ENCODE data around the gene KIF2C.
"Not testable (repeated sequence)": the region's sequence is repeated elsewhere in the genome, so short reads cannot be mapped to it uniquely, and the experiment has no call there.

The KIF2C gene

DNA sequence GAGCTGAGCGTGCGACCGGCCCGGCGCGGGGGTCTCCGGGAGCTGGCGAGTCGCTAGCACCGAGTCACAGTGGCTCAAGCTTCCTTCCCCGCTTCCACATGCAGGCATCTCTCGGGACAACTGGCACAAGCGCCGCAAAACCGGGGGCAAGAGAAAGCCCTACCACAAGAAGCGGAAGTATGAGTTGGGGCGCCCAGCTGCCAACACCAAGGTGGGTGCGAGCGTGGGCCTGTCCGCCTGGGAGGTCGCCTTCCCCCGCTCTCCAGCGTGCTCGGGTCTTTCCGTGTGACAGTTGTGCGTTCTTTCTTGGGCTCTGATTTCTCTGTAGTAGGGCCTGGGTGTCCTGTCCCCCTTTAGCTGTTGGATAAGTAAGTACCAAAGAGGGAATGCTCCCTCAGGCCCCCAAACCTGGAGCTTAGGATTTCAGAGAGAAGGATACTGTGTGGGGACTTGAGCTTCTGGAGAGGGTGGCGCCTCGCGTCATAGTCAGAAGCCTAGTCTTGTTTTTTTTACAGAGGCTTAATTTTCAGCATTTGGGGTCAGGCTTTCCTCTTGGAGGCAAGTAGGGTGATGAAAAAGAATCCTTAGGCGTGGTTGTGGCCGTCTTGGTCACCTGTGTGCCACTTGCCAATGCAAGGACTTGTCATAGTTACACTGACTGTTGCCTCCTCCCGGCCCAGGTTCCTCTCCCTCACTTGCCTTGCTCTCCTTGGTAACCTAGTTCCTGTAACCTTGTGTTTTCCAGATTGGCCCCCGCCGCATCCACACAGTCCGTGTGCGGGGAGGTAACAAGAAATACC is 36.5 kb downstream of the KIF2C start:
- no peak for DNase-seq (ENCODE audit: low read depth)

DNA sequence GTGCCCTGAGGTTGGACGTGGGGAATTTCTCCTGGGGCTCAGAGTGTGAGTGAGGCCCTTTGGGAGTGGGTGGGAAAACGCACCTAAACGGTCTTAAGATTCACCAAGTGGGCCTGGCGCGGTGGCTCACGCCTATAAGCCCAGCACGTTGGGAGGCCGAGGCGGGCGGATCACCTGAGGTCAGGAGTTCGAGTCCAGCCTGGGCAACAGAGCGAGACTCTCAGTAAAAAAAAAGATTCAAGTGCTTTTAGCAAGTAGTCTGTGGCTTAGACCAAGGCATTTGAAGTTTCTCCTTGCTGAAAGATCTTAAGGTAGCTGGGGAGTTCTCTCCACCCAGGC is 37.1 kb downstream of the KIF2C start:
- no peak for DNase-seq (ENCODE audit: low read depth)

DNA sequence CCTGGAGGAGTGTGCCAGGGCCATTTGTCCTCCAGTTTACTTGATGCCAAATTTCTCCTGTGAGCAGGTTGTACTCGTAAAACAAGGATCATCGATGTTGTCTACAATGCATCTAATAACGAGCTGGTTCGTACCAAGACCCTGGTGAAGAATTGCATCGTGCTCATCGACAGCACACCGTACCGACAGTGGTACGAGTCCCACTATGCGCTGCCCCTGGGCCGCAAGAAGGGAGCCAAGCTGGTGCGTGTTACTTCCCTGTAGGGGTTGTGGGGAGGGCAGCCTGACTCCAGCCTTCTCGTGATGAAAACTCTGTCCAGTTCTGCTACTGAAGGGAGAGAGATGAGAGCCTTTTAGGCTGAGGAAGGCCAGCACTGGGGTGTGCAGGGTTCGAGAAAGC is 37.9 kb downstream of the KIF2C start:
- no peak for DNase-seq (ENCODE audit: low read depth)

DNA sequence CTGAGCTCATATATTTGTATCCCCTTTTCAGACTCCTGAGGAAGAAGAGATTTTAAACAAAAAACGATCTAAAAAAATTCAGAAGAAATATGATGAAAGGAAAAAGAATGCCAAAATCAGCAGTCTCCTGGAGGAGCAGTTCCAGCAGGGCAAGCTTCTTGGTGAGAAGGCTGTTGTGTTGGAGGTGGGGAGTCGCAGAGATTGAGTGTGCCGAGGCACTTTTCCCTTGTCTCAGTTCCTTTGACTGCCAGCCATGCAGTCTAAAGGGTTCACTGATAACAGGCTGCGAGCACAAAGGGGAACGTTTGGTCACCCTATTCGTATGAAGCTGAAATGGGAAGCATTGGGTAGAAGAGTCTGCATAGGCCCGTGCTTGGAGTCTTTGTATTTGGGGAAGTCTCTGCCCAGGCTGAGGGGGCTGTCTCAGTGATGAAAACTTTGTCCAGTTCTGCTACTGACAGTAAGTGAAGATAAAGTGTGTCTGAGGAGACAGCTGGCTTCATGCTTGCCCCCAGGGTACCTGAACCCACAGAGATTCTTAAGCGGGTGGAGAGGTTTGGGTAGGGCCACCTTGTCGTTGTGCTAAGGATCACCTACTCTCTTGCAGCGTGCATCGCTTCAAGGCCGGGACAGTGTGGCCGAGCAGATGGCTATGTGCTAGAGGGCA is 38.5 kb downstream of the KIF2C start:
- no peak for DNase-seq (ENCODE audit: low read depth)

DNA sequence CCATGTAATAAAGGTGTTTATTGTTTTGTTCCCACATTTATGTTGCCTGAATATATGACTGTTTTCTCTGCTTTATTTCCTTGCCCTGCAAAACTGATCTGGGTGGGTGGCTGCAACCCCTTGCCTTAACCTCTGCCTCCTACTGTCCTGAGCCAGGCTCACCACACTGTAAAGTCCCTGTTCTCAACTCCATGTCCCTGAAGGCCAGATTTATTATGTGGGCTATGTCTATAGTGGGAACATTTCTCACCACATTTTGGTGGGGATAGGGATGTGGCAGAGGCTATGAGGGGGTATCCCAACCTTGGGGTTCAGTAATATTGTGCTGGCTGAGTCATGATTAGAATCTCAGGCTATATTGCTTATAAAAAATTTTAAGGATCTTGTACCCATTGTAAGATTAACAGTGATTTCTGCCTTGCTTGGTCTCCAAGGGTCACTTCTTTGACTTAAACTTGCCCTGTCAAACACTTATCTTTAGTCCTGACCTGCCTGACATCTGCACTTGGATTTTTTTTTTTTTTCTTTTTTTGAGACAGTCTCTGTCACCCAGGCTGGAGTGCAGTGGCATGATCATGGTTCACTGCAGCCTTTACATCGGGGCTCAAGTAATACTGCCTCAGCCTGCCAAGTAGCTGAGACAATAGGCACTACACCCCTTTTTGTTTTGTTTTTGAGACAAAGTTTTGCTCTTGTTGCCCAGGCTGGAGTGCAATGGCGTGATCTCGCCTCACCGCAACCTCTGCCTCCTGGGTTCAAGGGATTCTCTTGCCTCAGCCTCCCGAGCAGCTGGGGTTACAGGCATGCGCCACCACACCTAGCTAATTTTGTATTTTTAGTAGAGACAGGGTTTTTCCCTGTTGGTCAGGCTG is 39.3 kb downstream of the KIF2C start:
- no peak for DNase-seq (ENCODE audit: low read depth)

DNA sequence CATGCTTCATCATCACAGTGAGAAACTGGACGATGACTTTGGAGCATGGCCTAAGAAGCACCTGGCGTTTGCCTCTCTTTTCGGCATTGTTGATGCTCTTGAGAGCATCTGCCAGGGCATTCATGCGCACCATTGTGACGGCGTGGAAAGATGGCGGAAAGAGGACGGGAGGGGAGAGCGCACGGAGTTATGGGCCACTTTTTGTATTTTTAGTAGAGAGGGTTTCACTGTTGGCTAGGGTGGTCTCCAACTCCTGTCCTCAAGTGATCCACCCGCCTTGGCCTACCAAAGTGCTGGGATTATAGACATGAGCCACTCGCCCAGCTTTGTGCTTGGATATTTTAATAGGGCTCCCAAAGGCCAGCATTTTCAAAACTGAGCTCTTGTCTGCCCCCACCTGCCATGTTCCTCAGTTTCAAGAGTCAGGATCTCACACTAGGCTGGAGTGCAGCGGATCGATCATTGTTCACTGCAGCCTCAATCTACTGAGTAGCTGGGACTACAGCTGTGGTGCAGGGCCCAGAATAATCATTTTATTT is 41.0 kb downstream of the KIF2C start:
- DNase-seq (ENCODE audit: low read depth), result no peak

DNA sequence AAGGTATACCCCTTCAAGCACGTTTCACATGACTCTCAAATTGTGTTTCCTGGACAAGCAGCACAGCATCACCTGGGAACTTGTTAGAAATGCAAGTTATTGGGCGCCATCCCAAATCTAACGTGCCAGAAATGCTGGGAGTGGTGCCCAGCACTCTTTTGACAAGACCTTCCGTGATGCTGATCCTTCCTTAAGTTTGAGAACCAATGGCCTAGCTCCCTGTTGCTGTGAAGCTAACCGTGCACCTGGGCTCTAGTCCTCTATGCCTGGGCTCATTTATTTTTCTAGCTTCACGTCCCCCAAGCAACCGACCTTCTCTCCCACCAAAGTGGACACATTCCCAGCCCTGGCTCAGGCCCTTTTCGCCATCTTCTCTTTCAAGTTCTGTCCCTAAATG is 44.1 kb downstream of the KIF2C start:
- DNase-seq (ENCODE audit: low read depth), result no peak

DNA sequence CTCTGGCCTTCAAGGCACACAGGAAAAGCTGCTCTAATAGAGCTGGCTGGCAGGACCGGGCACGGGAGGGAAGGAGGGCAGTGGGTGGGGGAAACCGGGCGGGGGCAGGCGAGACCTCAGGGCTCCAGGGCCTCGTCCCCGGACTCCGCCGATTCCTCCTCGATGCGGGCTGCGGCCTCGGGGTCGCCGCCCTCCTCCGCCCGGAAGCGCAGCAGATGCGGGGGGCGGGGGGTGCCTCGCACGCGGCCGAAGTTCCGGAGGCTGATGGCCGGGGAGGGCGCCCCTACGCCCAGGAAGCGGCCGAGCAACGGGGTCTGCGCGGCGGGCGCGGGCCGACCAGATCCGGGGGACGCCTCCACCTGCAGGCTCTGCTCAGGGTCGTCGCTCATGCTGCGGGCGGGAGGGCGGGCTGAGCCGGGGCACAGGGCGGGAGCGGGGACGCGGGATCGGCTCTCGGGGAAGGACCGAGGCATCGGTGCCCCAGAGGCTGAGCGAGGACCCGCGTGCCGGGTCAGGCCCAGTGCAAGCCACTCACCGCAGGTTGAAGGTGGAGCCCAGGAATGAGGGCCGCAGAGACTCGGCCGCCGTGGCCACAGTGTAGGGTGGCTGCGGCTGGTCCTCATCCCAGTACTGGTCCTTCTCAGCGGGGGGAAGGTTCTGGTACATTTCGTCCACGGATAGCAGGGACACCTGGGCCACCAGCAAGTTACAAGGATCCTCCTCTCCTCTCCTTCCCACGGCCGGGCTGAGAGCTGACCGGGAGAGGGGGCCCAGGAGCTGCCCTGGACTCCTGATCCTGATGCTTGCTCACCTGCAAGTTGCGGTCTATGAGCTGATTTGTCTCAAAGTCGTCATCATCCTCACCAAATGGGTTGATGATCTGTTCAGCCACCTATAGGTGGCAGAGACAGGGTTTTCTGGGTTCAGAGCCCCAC is 44.7 kb downstream of the KIF2C start:
- no peak for DNase-seq (ENCODE audit: low read depth)

DNA sequence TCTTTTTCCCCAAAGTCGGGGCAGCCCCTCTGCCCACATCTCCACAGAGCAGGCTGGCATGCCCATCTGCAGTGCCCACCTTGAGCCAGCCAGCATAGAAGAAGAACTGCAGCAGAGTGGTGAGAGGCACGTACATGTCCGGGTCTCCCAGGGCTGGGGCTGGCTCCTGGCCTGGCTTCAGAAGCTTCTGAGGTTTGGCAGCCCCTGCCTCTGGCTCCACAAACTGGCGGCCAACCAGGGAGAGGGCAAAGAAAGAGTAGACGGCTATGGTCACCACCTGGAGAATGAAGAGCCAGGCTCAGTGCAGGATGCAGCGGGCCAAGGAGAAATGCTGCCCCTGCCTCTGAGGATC is 45.4 kb downstream of the KIF2C start:
- no peak for DNase-seq (ENCODE audit: low read depth)

DNA sequence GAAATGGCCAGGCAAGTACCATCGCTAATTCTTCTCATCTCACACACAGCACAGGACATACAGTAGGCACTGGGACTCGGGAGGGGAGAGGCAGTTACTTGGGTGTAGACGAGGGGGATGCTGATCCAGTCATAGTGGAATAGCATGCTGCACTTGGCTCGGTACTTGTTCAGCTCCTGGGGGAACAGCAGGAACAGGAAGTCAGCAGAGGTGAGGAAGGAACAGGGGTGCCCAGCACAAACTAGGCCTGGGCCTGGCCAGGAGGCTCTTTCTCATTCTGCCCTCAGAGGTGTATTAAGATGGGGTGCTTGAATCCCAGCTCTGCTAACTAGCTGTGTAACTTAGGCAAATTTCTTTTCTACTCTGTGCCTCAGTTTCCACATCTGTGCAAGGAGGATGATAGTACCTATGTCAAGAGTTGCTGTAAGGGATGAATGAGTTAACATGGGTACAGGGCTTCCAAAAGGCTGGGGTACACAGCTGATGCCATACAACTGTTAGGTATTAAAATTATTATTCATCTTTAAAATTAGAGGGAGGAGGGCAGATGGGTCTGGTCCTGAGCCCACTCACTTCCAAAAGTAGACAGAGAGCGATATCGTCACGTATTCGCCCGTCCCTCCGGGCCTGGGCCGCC is 46.0 kb downstream of the KIF2C start:
- DNase-seq (ENCODE audit: low read depth), result no peak

DNA sequence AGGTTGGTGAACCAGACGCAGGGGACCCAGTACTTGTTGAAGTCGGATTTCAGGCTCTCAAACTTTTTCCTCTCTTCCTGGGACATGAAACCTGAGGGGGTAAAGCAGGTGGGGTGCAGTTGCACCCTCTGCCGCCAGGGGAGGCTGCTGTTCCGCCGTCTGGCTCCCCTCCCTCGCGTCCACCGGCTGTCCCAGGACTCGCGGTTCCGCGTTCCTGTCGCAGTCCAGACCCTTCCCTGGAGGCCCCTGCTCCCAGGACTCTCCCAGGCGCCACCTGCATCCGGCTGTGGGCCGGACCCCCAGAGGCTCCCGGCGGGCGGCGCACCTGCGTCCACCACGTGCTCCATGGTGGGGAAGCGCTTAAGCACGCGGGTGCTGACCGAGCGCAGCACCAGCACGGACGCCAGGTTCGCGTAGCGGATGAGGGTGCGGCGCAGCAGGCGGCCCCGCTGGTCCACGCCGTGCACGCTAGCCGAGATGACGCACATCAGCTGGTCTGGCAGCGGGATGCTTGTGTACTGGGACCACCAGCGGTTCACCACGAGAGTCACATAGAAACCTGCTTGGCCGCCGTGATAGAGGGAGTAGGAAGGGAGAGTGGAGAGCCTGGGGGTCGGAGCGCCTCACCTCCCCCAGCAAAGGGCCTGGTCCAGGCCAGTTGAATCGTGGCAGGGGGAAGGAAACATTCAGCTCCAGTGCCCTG is 46.7 kb downstream of the KIF2C start:
- DNase-seq (ENCODE audit: low read depth), result peak; percentile 69

DNA sequence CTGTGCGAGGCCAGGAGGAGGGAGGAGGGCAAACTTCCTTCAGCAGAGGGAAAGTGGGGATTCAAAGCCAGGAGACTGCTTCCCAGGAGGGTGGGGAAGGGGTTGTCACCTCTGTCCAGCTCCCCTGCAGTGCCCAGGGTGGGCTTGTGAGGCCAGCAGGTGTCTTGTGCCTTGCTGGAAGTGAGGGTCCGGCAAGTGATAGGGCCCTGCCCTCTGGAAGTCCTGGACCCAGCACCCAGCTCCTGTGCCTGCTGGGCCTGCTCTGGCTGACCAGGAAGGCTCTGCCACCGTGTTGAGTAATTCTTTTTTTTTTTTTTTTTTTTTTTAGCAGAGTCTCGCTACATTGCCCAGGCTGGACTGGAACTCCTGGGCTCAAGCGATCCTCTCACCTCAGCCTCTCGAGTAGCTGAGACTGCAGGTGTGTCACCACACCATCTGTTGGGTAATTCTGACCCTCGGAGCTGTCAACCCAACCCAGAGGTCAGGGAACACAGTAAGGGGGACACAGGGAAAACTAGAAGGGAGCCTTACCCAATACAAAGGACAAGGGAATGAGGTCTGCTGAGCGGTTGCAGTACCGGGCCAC is 47.3 kb downstream of the KIF2C start:
- no peak for DNase-seq (ENCODE audit: low read depth)

DNA sequence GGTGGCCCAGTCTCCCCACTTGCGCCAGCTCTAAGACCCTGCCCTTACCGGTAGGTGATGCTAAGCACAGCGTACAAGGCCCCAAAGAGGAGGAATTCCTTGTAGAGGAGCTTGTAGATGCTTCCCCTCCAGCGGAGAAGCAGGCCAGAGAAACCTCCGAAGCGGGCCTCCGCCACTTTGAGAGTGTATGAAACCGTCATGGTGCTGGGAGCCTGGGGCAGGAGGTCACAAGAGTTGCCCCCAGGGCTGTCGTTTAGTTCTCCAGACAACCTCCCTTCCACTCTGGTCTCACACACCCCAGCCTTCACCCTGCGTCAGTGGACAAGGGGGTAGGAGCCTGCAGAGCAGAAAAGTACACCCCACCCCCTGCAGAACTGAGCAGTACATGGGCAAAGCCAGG is 47.9 kb downstream of the KIF2C start:
- no peak for DNase-seq (ENCODE audit: low read depth)

DNA sequence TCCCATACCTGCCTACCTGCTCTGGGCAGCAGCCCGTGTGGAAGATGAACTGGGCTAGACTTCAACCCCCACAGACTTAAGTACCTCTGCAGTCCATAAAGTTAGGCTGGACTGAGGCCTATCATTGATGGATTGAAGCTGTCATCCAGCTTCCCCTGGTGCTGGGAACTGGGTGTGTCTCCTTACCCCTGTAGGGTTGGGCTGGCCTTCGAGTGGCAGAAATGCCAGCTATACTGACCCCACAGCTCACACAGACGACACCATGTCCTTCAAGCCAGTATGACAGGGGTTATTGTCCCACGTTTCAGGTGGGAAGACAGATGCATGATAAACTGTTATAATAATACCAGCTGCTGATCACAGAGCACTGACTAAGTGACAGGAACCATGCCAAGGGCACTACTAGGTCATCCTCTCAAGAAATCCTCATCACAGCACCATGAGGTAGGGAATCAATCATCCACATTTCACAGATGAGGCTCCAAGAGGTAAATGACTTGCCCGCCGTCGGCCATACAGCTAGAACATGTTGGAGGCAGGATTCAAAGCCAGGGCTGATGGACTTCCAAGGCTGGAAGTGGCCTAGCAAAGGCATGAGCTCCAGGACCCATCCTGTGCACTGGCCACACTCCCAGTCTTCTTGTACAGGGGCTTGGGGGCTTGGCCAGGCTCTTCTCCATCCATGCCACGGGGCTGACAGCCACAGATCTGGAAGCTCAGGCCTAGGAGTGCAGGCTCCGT is 48.7 kb downstream of the KIF2C start, which contains the start of gene BEST4:
BEST4 (minus strand) TSS at position 51 of the 741 bp plus-strand sequence. CDS start 465 bp downstream, outside the sequence.
- no peak for DNase-seq (ENCODE audit: low read depth)

DNA sequence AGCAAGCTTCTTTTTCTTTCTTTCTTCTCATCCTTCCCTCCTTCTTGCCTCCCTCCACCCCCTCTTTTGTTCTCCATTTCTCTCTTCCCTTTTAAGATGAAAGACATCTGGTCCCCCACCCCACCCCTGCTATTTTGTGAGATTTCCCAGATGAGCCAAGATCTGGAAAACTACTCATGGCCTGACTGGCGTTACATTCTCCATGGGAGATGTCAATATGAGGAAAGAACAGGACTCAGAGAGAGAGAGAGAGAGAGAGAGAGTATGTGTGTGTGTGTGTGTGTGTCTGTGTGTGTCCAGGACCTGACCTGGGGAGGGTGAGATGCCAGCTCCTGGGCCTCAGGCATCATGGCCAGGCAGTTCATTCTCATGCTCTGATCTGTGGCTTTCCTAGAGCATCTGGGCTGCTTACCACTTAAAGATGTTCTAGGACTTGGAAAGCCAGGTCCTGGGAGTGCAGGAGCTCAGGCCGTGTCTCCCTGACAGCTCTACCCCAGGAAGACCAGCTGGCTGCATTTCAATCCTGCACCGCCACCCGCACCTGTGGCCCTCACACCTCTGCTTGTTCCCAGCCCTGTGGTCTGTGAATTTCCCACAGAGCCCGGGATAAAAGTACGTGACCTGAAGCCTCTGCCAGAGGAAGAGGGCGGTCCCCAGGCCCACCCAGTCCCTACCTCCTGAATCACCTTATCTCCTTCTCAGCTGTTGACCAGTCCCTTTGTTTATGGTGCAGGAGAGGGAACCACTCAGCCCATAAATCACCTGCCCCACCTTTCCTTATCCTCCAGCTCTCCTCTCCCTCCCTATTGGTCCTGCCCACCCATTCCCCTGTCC is 51.5 kb downstream of the KIF2C start:
- DNase-seq (ENCODE audit: low read depth), result no peak

DNA sequence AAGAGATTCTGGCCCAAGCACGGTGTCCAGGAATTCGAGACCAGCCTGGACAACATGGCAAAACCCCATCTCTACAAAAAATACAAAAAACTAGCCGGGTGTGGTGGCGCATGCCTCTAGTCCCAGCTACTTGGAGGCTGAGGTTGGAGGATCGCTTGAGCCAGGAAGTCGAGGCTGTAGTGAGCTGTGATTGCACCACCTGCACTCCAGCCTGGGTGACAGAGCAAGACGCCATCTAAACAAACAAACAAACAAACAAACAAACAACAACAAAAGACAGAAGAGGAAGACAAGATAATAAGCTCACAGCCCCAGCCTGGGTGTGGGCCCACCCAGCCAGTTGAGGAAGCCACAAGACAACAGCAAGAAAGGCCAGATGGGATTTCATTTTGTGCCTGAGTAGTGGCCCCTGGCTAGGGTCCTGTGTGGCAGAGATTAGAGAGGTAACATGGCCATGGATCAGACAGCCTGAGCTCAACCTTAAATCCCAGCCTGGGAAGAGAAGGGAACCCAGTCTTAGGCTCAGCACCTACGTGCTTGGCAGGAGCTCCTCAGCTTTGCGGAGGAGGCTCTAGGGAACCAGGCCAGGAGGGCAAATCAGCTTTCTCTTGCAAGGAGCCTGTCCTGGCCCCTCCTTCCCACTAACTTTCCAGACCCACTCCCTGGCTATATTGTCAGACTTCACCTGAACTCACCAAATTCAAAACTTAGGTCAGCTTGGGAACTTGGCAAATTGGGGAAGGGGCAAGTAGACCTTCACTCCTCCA is 53.3 kb downstream of the KIF2C start:
- DNase-seq (ENCODE audit: low read depth), result no peak

DNA sequence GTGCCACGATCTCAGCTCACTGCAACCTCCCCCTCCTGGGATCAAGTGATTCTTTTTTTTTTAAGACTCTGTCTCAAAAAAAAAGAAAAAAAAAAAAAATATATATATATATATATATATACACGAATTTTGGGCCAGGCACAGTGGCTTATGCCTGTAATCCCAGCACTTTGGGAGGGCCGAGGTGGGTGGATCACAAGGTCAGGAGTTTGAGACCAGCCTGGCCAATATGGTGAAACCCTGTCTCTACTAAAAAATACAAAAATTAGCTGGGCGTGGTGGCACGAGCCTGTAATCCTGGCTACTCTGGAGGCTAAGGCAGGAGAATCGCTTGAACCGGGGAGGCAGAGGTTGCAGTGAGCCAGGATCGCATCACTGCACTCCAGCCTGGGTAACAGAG is 58.2 kb downstream of the KIF2C start:
- not testable (repeated sequence) for DNase-seq (ENCODE audit: low read depth)

Measured in T follicular helper cell (primary cell).